Measurements from ENCODE around the gene NXPH2.

Gene NXPH2

DNA sequence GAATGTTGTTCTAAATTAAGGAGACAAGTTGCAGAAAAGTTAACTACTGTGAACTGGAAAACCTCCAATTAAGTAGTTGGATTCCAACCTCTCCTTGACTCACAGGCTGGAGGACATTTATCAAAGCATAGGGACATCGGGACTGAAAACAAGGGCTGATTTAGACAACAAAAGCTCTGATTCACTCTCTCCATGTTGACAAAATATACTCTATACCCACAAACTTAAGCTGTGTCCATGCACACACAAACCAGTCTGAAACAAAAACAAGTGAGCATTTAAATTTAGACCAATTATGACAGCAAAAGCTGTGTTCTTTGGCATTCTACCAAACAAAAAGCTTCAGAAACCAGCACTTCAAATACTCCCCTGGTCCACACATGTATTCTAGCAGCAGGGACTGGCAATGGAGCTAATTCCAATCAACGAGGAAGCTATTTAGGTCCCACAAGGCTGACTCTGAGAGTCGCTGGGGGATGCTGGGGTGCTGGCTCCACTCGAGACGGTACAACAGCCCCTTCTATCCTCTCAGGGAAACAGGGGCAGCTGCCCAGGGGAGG, 71.4 kb downstream of the NXPH2 start:
- Histone ChIP-seq H3K36me3 (no peaks in the 10 kb centered on the region), H3K27me3 (ENCODE audit: insufficient read depth, low read depth, severe bottlenecking) (no peaks in the 10 kb centered on the region), H3K4me3 (ENCODE audit: low read depth, low read length) (no peak overlapping the region), H3K27ac (no peak overlapping the region), H3K9me3 (ENCODE audit: severe bottlenecking) (no peaks in the 10 kb centered on the region)
- DNase-seq = no peak
- no peak for TF ChIP-seq CTCF (IDR thresholded peaks at IDR 0.05; ENCODE audit: low read depth, low read length)

GRCh38 chr2:138707392-138708074, 72.7 kb downstream of the NXPH2 start:
- H3K36me3 ChIP-seq = no peaks in the 10 kb centered on the region
- H3K27me3 ChIP-seq (ENCODE audit: insufficient read depth, low read depth, severe bottlenecking) = no peaks in the 10 kb centered on the region
- H3K4me3 ChIP-seq (ENCODE audit: low read depth, low read length) = no peak overlapping the region
- no peak for TF ChIP-seq CTCF (IDR thresholded peaks at IDR 0.05; ENCODE audit: low read depth, low read length)
- H3K27ac ChIP-seq = no peak overlapping the region
- no peaks in the 10 kb centered on the region for H3K9me3 ChIP-seq (ENCODE audit: severe bottlenecking)
- no peak for DNase-seq

DNA sequence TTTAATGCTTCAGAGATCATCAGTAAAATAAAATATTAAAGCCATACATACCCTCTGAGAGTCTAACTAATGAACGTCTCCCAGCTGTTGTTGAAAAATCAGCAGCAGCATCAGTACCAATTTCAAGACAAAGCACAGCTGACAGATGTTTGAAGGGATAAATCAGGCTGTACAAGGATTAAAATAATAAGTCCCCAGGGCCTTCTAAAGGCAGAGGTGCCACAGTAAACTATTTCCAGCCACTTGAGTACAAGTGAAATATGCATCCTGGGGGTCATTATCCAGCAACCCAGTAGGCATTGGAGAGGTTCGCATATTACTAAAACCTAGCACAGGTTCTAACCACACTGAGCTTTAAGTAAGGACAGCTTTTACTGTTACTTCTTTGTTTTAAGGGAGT, 76.9 kb downstream of the NXPH2 start:
- no peak overlapping the region for H3K4me3 ChIP-seq (ENCODE audit: low read depth, low read length)
- H3K36me3 ChIP-seq = no peaks in the 10 kb centered on the region
- no peaks in the 10 kb centered on the region for H3K9me3 ChIP-seq (ENCODE audit: severe bottlenecking)
- H3K27ac ChIP-seq = no peak overlapping the region
- H3K27me3 ChIP-seq (ENCODE audit: insufficient read depth, low read depth, severe bottlenecking) = no peaks in the 10 kb centered on the region
- no peak for DNase-seq
- no peak for TF ChIP-seq CTCF (IDR thresholded peaks at IDR 0.05; ENCODE audit: low read depth, low read length)

DNA sequence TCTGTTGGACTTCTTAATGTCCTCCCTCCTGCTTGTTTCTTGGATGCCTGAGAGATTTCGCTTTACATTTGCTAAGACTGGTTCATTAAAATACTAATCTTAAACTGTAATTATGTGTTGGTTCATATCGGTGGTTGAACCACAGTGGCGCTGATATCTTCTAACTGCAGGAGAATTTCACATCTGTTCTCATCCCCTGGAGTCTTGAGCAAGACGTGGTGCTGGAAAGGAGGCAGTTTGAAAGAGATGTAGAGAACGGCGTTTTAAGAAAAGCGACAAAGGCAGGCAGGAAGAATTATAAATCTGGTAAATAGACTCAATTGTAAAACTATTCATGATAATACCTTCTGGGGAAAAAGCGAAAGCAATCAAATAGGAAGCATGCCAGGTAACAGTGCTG, 79.5 kb downstream of the NXPH2 start:
- Histone ChIP-seq H3K9me3 (ENCODE audit: severe bottlenecking) (no peaks in the 10 kb centered on the region), H3K4me3 (ENCODE audit: low read depth, low read length) (no peak overlapping the region), H3K27me3 (ENCODE audit: insufficient read depth, low read depth, severe bottlenecking) (no peaks in the 10 kb centered on the region), H3K36me3 (no peaks in the 10 kb centered on the region), H3K27ac (no peak overlapping the region)
- TF ChIP-seq CTCF (IDR thresholded peaks at IDR 0.05; ENCODE audit: low read depth, low read length) = no peak
- DNase-seq = no peak

DNA sequence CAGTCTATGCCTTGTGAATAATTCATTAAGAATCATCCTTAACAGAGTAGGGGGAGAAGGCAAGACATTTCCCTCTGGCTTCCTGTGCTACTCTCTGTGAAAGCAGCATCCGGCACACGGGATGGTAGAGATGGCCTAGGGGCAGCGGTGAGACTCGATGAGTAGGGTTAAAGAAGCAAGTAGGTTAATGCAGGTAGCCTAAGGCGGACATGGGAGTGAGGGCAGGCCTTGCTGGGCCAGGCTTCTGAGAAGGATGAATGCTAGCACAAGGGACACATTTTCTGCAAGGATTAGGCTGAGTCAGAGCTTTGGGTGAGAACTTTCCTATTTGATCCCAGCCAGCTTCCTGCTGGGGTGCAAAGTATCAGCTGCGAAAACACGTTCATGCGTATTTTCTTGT, 80.8 kb downstream of the NXPH2 start:
- no peak for DNase-seq
- Histone ChIP-seq H3K9me3 (ENCODE audit: severe bottlenecking) (no peaks in the 10 kb centered on the region), H3K36me3 (no peaks in the 10 kb centered on the region), H3K27me3 (ENCODE audit: insufficient read depth, low read depth, severe bottlenecking) (no peaks in the 10 kb centered on the region), H3K27ac (no peak overlapping the region), H3K4me3 (ENCODE audit: low read depth, low read length) (no peak overlapping the region)
- no peak for TF ChIP-seq CTCF (IDR thresholded peaks at IDR 0.05; ENCODE audit: low read depth, low read length)

- Histone ChIP-seq H3K27me3 (ENCODE audit: insufficient read depth, low read depth, severe bottlenecking) (no peaks in the 10 kb centered on the region), H3K27ac (no peak overlapping the region), H3K9me3 (ENCODE audit: severe bottlenecking) (no peaks in the 10 kb centered on the region), H3K4me3 (ENCODE audit: low read depth, low read length) (no peak overlapping the region), H3K36me3 (no peaks in the 10 kb centered on the region)
- no peak for DNase-seq
- TF ChIP-seq CTCF (IDR thresholded peaks at IDR 0.05; ENCODE audit: low read depth, low read length) = no peak
Observed at GRCh38 chr2:138698428-138698827, 81.8 kb downstream of the NXPH2 start.
